Suprapubic skin (tissue), 3 donors: ENCODE results near the gene KCMF1.

Experiments
- CTCF ChIP-seq, 2 donors: fragments of 200-600 bp in 1 of 2; fragments of 450-650 bp in 1 of 2; sonication (generic) in 1 of 2; IDR thresholded peaks; one replicate each; pipeline ENCODE4 v1.5.1; 2016 to 2019; ENCODE audit warnings: antibody characterized with exemption in 2 of 2, mild to moderate bottlenecking in 1 of 2, moderate library complexity in 1 of 2
- POLR2AphosphoS5 ChIP-seq, 3 donors: sonication (generic); formaldehyde crosslinking; IDR thresholded peaks; one replicate each; pipeline ENCODE4 v1.6.1; 2017; ENCODE audit warnings: antibody characterized with exemption in 3 of 3

- TF ChIP-seq POLR2AphosphoS5 (IDR thresholded peaks at IDR 0.05) (no peak), CTCF (IDR thresholded peaks at IDR 0.05) (no peak)
Observed at GRCh38 chr2:84942166-84942565, 28.8 kb upstream of the KCMF1 start.
